CD14-positive monocyte (primary cell): ENCODE measurements around the gene DIS3L2. TPM values are rescaled to one million over a fixed set of nuclear protein-coding genes. Genes with fewer than 3 reads are reported as not detected.
A peak's percentile ranks its signal among the peaks of the same experiment; 100 is the strongest.

ENCODE experiments used
- DNase-seq, 3 donors: peaks; one replicate each; pipeline ENCODE4 v3.0.0-alpha.2; 2011 to 2022
- H2AFZ ChIP-seq: 2 replicates; pipeline ENCODE4 v1.6.0; 2012; ENCODE audit warnings: mild to moderate bottlenecking, low read depth, low read length, inconsistent platforms; ENCODE audit not compliant: insufficient read depth, poor library complexity, severe bottlenecking
- H3K27ac ChIP-seq, 2 donors: 1 replicate in 1 of 2; 2 replicates in 1 of 2; pipeline ENCODE4 v1.5.1; 2012 to 2013; ENCODE audit warnings: low read length in 2 of 2, control low read depth in 1 of 2, inconsistent platforms in 1 of 2, low read depth in 1 of 2, mild to moderate bottlenecking in 1 of 2
- H3K27me3 ChIP-seq, 2 donors: one replicate each; pipeline versions ENCODE4 v1.6.0 to v1.6.1; 2011 to 2013; ENCODE audit warnings: low read length in 2 of 2; ENCODE audit not compliant: control insufficient read depth in 2 of 2, insufficient read depth in 2 of 2
- H3K36me3 ChIP-seq, 2 donors: replicated peaks in 1 of 2; 1 replicate in 1 of 2; 2 replicates in 1 of 2; pipeline versions ENCODE4 v1.5.1 to v1.6.1; 2012 to 2013; ENCODE audit warnings: low read length in 2 of 2, control low read depth in 1 of 2, inconsistent platforms in 1 of 2, mild to moderate bottlenecking in 1 of 2; ENCODE audit not compliant: insufficient read depth in 2 of 2, control insufficient read depth in 1 of 2
- H3K4me1 ChIP-seq, 2 donors: 1 replicate in 1 of 2; 2 replicates in 1 of 2; pipeline versions ENCODE4 v1.5.1 to v1.6.1; 2012 to 2013; ENCODE audit warnings: low read length in 2 of 2, control low read depth in 1 of 2, inconsistent platforms in 1 of 2, mild to moderate bottlenecking in 1 of 2, moderate library complexity in 1 of 2; ENCODE audit not compliant: insufficient read depth in 2 of 2, control insufficient read depth in 1 of 2
- H3K4me2 ChIP-seq: replicated peaks from 2 replicates; pipeline ENCODE3; 2012; ENCODE audit warnings: low read length, moderate library complexity, mild to moderate bottlenecking; ENCODE audit not compliant: poor library complexity, severe bottlenecking; ENCODE audit errors: extremely low read depth
- H3K4me3 ChIP-seq, 3 experiments: fragments of 200-600 bp in 1 of 3; sonication (generic) in 1 of 3; replicated peaks in 1 of 3; 1 replicate in 2 of 3; 2 replicates in 1 of 3; pipeline ENCODE4 v1.5.1; 2011 to 2013; ENCODE audit warnings: low read length in 3 of 3, mild to moderate bottlenecking in 3 of 3, control low read depth in 2 of 3, low read depth in 2 of 3, inconsistent platforms in 1 of 3, moderate library complexity in 1 of 3
- H3K79me2 ChIP-seq: 2 replicates; pipeline ENCODE4 v1.6.0; 2012; ENCODE audit warnings: mild to moderate bottlenecking, control low read depth, inconsistent platforms, low read length, moderate library complexity; ENCODE audit not compliant: insufficient read depth
- H3K9ac ChIP-seq: 2 replicates; pipeline ENCODE4 v1.6.0; 2017; ENCODE audit warnings: low read length, mild to moderate bottlenecking; ENCODE audit not compliant: insufficient read depth, poor library complexity, severe bottlenecking
- H3K9me3 ChIP-seq, 2 donors: replicated peaks in 1 of 2; 1 replicate in 1 of 2; 2 replicates in 1 of 2; pipeline versions ENCODE4 v1.5.1 to v1.6.1; 2012 to 2013; ENCODE audit warnings: low read length in 2 of 2, control low read depth in 1 of 2; ENCODE audit not compliant: control insufficient read depth in 1 of 2, insufficient read depth in 1 of 2
- H4K20me1 ChIP-seq: 2 replicates; pipeline ENCODE4 v1.6.0; 2012; ENCODE audit warnings: mild to moderate bottlenecking, low read length, control low read depth, moderate library complexity; ENCODE audit not compliant: insufficient read depth
- H3K27ac Mint-ChIP-seq, 7 donors: one replicate each; pipeline ENCODE4 v1.8.0; 2020; ENCODE audit warnings: mild to moderate bottlenecking in 7 of 7, mixed read lengths in 7 of 7, moderate library complexity in 6 of 7, inconsistent platforms in 2 of 7
- H3K27me3 Mint-ChIP-seq, 3 donors: one replicate each; pipeline ENCODE4 v1.8.0; 2021 to 2022; ENCODE audit warnings: low read depth in 3 of 3, mild to moderate bottlenecking in 3 of 3, mixed read lengths in 3 of 3, moderate library complexity in 3 of 3, inconsistent platforms in 1 of 3
- H3K36me3 Mint-ChIP-seq, 2 donors: one replicate each; pipeline ENCODE4 v1.8.0; 2020; ENCODE audit warnings: mixed read lengths in 2 of 2, inconsistent platforms in 1 of 2, mild to moderate bottlenecking in 1 of 2
- H3K4me1 Mint-ChIP-seq: one replicate; pipeline ENCODE4 v1.8.0; 2020; ENCODE audit warnings: mild to moderate bottlenecking, mixed read lengths
- H3K4me3 Mint-ChIP-seq, 2 donors: one replicate each; pipeline ENCODE4 v1.8.0; 2020; ENCODE audit warnings: mild to moderate bottlenecking in 2 of 2, mixed read lengths in 2 of 2, moderate library complexity in 1 of 2
- H3K9me3 Mint-ChIP-seq, 7 donors: one replicate each; pipeline ENCODE4 v1.8.0; 2020 to 2022; ENCODE audit warnings: mixed read lengths in 7 of 7, mild to moderate bottlenecking in 6 of 7, moderate library complexity in 6 of 7, inconsistent platforms in 2 of 7
- WGBS: methylation state at CpG from one replicate; pipeline ENCODE4 v1.1.5; 2013; ENCODE audit warnings: missing lambda C conversion rate; ENCODE audit not compliant: insufficient coverage; 5-methylcytosine and 5-hydroxymethylcytosine counted together
- intact Hi-C, 2 donors: fragments of 100-400 bp; cut with micrococcal nuclease; formaldehyde crosslinking; loops; one replicate each; pipeline versions ENCODE4 v1.15.0 to v1.15.1; 2023
- polyA plus RNA-seq, 3 donors: library from polyadenylated mRNA; depleted of rRNA in 1 of 3; unstranded in 2 of 3; stranded (reverse) in 1 of 3; fragments of 300-500 nt in 2 of 3; fragments of >200 nt in 1 of 3; fragmentation: Illumina TruSeq in 2 of 3; gene quantifications; 1 replicate in 2 of 3; 2 replicates in 1 of 3; pipeline ENCODE4 v1.2.3, GENCODE V29; 2012 to 2021
- TF ChIP-seq, protein P1 (sequence below): fragments of 200-600 bp; IDR thresholded peaks from one replicate; pipeline ENCODE4 v1.8.0; 2022; ENCODE audit warnings: antibody characterized with exemption, mild to moderate bottlenecking

The DIS3L2 gene
- polyA plus RNA-seq, 3 donors = 6.0 to 21.7 (median 6.4) TPM

GRCh38 chr2:232349546-232349945, 388.0 kb downstream of the DIS3L2 start:
- Histone ChIP-seq H3K4me3 (no peak overlapping the region), H2AFZ (no peak overlapping the region), H3K27ac (no peak overlapping the region), H3K27me3 (peaks cover 2 to 44% of the 10 kb centered on the region in 2 donors), H3K9ac (no peak overlapping the region), H3K4me1 (no peaks in the 10 kb centered on the region), H3K36me3 (no peaks in the 10 kb centered on the region), H4K20me1 (no peaks in the 10 kb centered on the region), H3K9me3 (no peaks in the 10 kb centered on the region), H3K79me2 (no peaks in the 10 kb centered on the region), H3K4me2 (no peak overlapping the region)
- intact Hi-C loops = no loop called here
- WGBS = 96% methylated on average over 7 of the region's 7 CpGs
- TF ChIP-seq, protein P1, sequence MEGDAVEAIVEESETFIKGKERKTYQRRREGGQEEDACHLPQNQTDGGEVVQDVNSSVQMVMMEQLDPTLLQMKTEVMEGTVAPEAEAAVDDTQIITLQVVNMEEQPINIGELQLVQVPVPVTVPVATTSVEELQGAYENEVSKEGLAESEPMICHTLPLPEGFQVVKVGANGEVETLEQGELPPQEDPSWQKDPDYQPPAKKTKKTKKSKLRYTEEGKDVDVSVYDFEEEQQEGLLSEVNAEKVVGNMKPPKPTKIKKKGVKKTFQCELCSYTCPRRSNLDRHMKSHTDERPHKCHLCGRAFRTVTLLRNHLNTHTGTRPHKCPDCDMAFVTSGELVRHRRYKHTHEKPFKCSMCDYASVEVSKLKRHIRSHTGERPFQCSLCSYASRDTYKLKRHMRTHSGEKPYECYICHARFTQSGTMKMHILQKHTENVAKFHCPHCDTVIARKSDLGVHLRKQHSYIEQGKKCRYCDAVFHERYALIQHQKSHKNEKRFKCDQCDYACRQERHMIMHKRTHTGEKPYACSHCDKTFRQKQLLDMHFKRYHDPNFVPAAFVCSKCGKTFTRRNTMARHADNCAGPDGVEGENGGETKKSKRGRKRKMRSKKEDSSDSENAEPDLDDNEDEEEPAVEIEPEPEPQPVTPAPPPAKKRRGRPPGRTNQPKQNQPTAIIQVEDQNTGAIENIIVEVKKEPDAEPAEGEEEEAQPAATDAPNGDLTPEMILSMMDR = no peak
- H3K36me3 Mint-ChIP-seq = no peaks in the 10 kb centered on the region
- no peak overlapping the region for H3K27ac Mint-ChIP-seq
- H3K9me3 Mint-ChIP-seq = peaks cover 0 to 4% (median 0%) of the 10 kb centered on the region in 7 donors
- H3K27me3 Mint-ChIP-seq = peaks cover 45 to 79% (median 45%) of the 10 kb centered on the region in 3 donors
- no peak for DNase-seq
- H3K4me1 Mint-ChIP-seq = no peaks in the 10 kb centered on the region
- H3K4me3 Mint-ChIP-seq = peak overlapping the region in 1 of 2 donors; percentile 26

DNA sequence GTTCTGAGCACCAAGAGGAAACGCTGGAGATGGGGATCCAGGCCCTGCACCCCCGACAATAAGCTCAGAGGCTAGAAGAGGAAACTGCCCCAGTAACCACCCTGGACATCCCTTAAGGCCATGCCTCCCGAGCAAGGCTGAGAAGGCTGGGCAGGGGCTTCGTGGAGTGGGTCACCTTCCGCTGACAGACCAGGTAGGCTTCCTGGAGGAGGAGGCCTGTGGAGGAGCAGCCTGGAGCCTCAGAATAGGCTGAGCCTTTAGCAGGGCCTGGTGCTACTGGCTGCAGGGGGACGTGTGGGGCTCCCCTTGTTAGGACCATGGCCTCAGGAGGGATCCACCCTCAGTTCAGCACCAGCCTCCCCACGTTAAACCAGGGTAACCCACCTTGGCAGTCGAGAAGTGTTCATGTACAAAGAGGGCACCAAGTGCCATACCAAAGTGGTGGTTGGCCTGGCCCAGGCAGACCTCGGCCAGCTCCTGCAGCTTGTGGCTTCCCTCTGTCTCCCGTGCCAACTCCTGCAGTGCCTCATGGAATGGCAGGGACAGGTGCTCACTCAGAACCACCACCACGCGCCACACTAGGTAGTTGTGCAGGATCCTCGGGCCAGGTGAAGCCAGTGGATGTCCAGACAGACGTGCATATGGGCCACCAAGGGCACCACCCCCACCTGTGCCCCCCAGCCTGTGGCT, 388.6 kb downstream of the DIS3L2 start:
- no peak for DNase-seq
- H3K9me3 Mint-ChIP-seq = peaks cover 0 to 6% (median 0%) of the 10 kb centered on the region in 7 donors
- TF ChIP-seq, protein P1 = no peak
- H3K4me1 ChIP-seq = no peaks in the 10 kb centered on the region
- no peak overlapping the region for H3K4me2 ChIP-seq
- no peak overlapping the region for H3K4me3 ChIP-seq
- H3K4me1 Mint-ChIP-seq = no peaks in the 10 kb centered on the region
- H3K27me3 ChIP-seq = peaks cover 2 to 44% of the 10 kb centered on the region in 2 donors
- H3K9ac ChIP-seq = no peak overlapping the region
- H3K36me3 Mint-ChIP-seq = no peaks in the 10 kb centered on the region
- no peaks in the 10 kb centered on the region for H3K9me3 ChIP-seq
- H4K20me1 ChIP-seq = no peaks in the 10 kb centered on the region
- H3K27me3 Mint-ChIP-seq = peaks cover 43 to 78% (median 45%) of the 10 kb centered on the region in 3 donors
- peak overlapping the region in 1 of 2 donors; percentile 57 for H3K4me3 Mint-ChIP-seq
- H3K27ac ChIP-seq = no peak overlapping the region
- no peaks in the 10 kb centered on the region for H3K36me3 ChIP-seq
- no peak overlapping the region for H2AFZ ChIP-seq
- whole genome bisulfite sequencing = 84% methylated on average over 11 of the region's 14 CpGs
- H3K27ac Mint-ChIP-seq = no peak overlapping the region
- no peaks in the 10 kb centered on the region for H3K79me2 ChIP-seq
- intact Hi-C loops = no loop called here
